D721Med (cell line): Measurements from ENCODE around the gene TBC1D7.
A peak's percentile ranks its signal among the peaks of the same experiment; 100 is the strongest.

Experiments
- DNase-seq: peaks from one replicate; pipeline ENCODE4 v3.0.0; 2011; ENCODE audit warnings: low spot score; ENCODE audit not compliant: insufficient read length
- FAIRE-seq: peaks from 2 replicates; lab custom pipeline; 2011; peaks lifted over from hg19 to GRCh38; lab: Jason Lieb, UNC
- CTCF ChIP-seq: IDR thresholded peaks from 2 replicates; pipeline ENCODE4 v1.5.1; 2012; ENCODE audit warnings: mild to moderate bottlenecking, control low read depth; ENCODE audit not compliant: insufficient read depth; ENCODE audit errors: missing control alignments

Gene TBC1D7

GRCh38 chr6:13348334-13349113 is 20.2 kb upstream of the TBC1D7 start:
- DNase-seq (no peak), FAIRE-seq (no peak)
- TF ChIP-seq CTCF, result no peak

GRCh38 chr6:13346245-13346644 is 17.9 kb upstream of the TBC1D7 start:
- FAIRE-seq, result no peak
- DNase-seq, result no peak
- TF ChIP-seq CTCF, result no peak

- no peak for TF ChIP-seq CTCF
- DNase-seq, result no peak
- FAIRE-seq, result no peak
Observed at GRCh38 chr6:13342414-13343019, 14.2 kb upstream of the TBC1D7 start.

- TF ChIP-seq CTCF, result no peak
- DNase-seq, result no peak
- FAIRE-seq, result no peak
Observed at GRCh38 chr6:13339863-13340630, 11.7 kb upstream of the TBC1D7 start.

GRCh38 chr6:13338038-13338437 is 9.7 kb upstream of the TBC1D7 start:
- DNase-seq (no peak), FAIRE-seq (no peak)
- TF ChIP-seq CTCF, result no peak

GRCh38 chr6:13336553-13336952 is 8.2 kb upstream of the TBC1D7 start:
- DNase-seq (peak; percentile 47), FAIRE-seq (peak; percentile 66)
- peak; percentile 94 for TF ChIP-seq CTCF
